ELR (cell line): ENCODE data around the gene SLC15A4.

Experiments used
- DNase-seq: peaks from one replicate; pipeline ENCODE4 v3.0.0-alpha.2; 2015; ENCODE audit warnings: low read depth

The SLC15A4 gene

GRCh38 chr12:128754275-128754674, 69.5 kb downstream of the SLC15A4 start:
- no peak for DNase-seq

GRCh38 chr12:128753438-128753837, 70.3 kb downstream of the SLC15A4 start:
- DNase-seq: no peak

GRCh38 chr12:128752386-128752785, 71.4 kb downstream of the SLC15A4 start:
- DNase-seq: no peak

- no peak for DNase-seq
Observed at GRCh38 chr12:128747441-128747840, 76.3 kb downstream of the SLC15A4 start.

- DNase-seq: no peak
Observed at GRCh38 chr12:128745772-128746689, 77.7 kb downstream of the SLC15A4 start.

- no peak for DNase-seq
Observed at GRCh38 chr12:128743916-128744315, 79.8 kb downstream of the SLC15A4 start.
